GM19324 (cell line): ENCODE results near the gene MAP3K19.
"Not testable (repeated sequence)": the region's sequence is repeated elsewhere in the genome, so short reads cannot be mapped to it uniquely, and the experiment has no call there.

Experiments
- ATAC-seq: cut with Tn5 transposase; IDR thresholded peaks from one replicate; pipeline ENCODE4 v1.9.1; 2021; ENCODE audit warnings: mild to moderate bottlenecking, moderate library complexity; ENCODE audit not compliant: unreplicated experiment, low FRiP score

MAP3K19 gene

DNA sequence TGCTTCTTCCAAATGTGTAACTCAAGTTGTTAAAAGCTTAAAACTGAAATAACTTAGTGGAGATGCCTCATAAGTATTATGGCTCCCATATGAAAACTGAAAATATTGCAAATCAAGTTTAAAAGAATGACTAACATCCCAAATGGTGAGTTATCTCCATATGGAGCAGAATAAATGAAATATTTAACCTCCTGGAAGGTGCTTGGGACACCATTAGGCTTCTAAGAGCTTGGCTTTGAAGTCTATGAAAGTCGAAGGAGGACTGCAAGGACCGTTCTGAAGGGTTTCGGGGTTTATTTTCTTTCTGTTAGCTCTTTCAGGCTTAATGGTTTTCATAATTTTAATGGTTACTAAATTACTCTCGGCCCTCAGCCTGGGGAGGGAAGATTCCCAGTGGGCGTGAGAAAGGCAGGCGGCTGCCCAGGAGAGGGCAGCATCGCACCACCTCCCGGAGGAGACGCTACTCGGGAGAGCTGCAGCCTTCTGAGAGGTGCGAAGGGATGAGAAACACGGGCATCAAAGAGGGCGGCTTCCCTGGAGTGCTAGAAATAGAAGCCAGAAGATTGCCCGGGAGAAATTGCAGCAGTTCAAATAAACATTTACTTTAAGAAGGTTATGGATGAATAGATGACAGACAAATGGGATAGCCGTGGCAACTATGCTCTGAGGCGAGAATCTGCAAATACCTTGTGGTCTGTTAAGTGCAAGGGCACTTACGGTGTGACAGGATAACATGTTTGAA lies 43.1 kb downstream of the MAP3K19 start:
- ATAC-seq, result peak; percentile 82

DNA sequence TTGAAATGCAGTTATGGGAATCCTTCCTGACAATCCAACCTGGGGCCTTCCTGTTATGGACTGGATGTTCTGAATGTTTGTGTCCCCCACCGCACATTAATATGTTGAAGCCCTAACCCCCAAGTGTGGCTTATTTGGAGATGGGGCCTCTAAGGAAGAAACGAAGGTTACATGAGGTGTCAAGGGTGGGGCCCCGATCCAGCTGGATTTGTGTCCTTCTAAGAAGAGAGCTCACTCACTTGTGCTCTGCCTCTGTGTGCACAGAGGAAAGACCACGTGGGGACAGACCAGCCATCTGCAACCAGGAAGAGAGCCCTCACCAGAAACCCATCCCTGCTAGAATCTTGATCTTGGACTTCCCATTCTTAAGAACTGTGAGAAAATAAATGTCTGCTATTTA lies 44.4 kb downstream of the MAP3K19 start:
- ATAC-seq, result no peak

GRCh38 chr2:134999521-134999920 lies 47.7 kb downstream of the MAP3K19 start:
- no peak for ATAC-seq

DNA sequence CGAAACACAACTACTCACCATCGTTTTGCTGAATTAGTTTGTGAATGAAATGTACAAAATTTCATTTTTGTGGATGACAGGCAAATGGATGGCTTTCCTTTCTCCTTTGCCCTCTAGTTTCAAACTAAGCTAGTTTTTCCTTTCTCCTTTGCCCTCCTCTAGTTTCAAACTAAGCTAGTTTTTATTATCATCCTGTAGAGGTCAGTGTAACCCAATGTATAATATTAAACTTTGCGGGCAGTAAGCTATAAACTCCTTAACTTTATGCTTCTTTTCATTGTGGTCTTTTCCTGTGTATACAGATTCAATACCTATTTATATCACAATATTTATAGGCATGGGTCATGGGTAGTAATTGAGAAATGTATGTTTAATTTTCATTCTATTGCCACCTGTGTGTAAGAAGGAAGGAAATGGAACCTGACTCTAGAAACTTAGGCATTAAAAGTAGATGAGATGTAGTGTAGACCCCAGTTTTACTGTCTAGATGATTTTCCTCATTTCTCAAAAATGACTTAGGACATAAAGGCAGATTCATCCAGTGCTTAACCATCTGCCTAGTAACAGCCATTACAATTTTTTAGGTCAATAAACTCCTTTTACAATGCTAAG lies 58.1 kb downstream of the MAP3K19 start:
- ATAC-seq, result no peak

DNA sequence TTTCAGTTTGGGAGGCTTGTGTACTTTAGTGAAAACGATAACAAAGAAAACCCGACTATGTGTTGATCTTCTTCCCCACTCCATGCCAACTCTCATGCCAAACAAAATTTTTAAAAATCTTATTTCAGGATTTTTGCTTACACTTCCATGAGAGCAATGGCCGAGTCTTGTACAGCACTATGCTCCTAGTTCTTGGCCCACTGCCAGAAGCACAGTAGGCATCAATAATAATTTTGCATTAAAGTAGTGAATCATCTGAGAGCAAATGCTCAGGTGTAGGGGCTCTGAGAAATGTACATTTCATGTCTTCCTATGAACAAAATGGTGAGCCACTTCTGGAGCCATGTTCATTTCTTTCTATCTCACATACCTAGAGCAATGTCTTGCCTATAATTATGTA lies 62.2 kb downstream of the MAP3K19 start:
- no peak for ATAC-seq

GRCh38 chr2:134982603-134983002 lies 64.6 kb downstream of the MAP3K19 start:
- no peak for ATAC-seq

- ATAC-seq, result no peak
These were observed 66.6 kb downstream of the MAP3K19 start for GRCh38 chr2:134980639-134981038.

DNA sequence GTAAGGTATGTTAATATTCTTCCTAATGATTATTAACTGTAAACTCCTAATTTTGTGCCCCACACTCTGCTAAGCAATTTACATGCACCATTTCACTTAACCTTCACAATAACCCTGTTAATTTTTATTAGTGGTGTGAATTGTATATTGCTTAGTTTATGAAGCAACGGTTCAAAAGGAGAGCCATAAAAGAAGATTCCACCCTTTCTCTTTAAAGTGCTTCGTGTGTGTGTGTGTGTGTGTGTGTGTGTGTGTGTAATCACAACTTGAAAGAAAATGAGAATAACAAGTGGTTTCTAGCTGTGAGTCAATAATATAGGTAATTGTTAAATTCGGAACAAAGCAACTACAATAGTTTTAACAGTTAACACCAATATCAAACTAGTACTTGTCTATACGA lies 68.0 kb downstream of the MAP3K19 start:
- ATAC-seq, result no peak

DNA sequence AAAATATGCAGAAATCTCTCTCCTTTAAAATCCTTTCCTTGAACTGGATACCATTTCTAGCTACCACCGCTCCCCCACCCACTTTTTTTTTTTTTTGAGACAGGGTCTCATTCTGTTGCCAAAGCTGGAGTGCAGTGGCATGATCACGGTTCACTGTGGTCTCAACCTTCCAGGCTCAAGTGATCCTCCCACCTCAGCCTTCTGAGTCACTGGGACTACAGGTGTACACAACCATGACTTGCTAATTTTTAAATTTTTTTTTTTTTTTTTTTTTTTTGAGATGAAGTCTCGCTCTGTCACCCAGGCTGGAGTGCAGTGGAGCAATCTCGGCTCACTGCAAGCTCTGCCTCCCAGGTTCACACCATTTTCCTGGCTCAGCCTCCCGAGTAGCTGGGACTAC lies 70.1 kb downstream of the MAP3K19 start:
- ATAC-seq, result not testable (repeated sequence)

GRCh38 chr2:134976074-134976702 lies 71.1 kb downstream of the MAP3K19 start:
- ATAC-seq, result no peak

GRCh38 chr2:134975281-134976009 lies 71.8 kb downstream of the MAP3K19 start:
- ATAC-seq, result no peak

DNA sequence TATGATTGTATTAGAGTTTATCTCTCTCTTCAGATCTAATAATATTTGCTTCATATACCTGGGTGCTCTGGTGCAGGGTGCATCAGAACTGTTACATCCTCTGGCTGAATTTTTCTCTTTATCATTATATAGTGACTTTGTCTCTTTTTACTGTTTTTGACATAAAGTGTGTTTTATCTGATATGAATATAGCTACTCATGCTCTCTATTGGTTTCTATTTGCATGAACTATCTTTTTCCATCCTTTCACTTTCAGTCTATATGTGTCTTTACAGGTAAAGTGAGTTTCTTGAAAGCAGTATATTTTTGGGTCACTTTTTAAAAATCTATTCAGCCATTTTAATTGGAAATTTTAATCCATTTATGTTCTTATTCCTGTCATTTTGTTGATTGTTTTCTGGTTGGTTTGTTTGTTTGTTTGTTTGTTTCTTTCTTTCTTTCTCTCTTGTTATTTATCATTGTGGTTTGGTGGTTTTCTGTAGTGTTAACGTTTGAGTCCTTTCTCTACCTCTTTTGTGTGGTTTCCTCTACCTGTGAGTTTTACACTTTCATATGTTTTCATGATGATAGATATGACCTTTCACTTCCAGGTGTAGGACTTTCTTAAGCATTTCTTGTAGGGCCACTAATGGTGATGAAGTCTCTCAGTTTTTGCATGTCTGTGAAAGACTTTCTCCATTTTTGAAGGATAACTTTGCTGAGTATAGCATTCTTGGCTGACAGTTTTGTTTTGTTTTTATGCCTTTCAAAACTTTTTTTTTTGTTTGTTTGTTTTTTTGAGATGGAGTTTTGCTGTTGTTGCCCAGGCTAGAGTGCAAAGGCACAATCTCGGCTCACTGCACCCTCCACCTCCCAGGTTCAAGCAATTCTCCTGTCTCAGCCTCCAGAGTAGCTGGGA lies 73.8 kb downstream of the MAP3K19 start:
- ATAC-seq, result no peak

DNA sequence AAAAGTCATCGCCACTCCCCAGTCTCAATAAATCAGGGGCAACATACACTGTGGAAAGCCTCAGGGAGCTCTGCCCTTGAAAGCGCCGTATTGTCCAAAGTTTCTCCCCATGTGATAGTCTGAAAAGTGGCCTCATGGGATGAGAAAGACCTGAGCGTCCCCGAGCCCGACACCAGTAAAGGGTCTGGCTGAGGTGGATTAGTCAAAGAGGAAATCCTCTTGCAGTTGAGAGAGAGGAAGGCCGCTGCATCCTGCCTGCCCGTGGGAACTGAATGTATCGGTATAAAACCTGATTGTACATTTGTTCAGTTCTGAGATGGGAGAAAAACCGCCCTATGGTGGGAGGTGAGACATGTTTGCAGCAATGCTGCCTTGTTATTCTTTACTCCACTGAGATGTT lies 80.1 kb downstream of the MAP3K19 start:
- ATAC-seq, result not testable (repeated sequence)

- ATAC-seq, result no peak
These were observed 89.8 kb downstream of the MAP3K19 start for GRCh38 chr2:134957477-134957876.

GRCh38 chr2:134955744-134956143 lies 91.5 kb downstream of the MAP3K19 start:
- ATAC-seq, result no peak

DNA sequence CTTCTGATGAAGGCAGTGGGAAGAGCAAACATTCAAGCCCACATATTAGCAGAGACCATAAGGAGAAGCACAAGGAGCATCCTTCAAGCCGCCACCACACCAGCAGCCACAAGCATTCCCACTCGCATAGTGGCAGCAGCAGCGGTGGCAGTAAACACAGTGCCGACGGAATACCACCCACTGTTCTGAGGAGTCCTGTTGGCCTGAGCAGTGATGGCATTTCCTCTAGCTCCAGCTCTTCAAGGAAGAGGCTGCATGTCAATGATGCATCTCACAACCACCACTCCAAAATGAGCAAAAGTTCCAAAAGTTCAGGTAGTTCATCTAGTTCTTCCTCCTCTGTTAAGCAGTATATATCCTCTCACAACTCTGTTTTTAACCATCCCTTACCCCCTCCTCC lies 93.2 kb downstream of the MAP3K19 start:
- ATAC-seq, result no peak

- no peak for ATAC-seq
These were observed 94.6 kb downstream of the MAP3K19 start for GRCh38 chr2:134952608-134953007.

GRCh38 chr2:134950886-134951285 lies 96.4 kb downstream of the MAP3K19 start:
- no peak for ATAC-seq

DNA sequence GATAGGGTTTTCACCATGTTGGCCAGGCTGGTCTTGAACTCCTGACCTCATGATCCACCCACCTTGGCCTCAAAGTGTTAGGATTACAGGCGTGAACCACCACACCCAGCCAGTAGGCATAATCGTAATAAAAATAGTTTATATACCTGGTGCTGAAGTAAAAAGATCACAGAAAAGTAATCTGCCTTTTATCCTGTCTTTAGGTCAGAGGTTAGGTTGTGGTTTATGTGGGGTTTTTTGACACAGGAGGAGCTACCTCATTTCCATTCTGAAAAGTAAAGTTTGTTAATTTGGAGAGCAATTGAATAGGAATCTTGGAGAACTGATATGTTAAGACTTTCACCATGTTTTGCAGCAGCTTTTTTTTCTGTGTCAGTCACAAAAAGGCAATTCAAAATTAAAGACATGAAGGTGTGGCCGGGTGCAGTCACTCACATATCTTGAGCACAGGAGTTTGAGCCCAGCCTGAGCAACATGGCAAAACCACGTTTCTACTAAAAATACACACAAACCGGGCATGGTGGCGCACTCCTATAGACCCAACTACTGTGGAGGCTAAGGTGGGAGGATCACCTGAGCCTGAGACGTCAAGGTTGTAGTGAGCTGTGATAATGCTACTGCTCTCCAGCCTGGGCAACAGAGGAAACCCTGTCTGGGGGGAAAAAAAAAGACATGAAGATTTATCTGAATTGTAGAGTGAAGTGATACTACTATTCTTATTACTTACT lies 97.1 kb downstream of the MAP3K19 start:
- ATAC-seq, result no peak

DNA sequence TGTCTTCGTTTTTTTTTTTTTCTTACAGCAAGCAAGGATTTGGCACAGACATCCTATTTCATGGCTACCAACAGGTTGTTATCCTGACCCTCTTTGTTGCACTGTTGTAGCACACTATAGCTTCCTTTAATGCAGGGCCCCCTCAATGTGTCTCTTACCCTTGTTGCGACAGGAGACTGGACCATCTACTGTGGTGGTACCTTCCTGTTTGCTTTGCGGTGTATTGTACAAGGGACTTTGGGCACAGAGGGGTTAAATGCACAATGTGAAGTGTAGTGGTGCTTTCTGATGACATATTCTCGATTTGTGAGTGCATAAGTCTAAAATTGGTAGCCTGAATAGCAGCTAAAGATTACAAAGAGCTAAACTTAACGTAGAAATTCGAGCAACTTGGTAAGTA lies 101.2 kb downstream of the MAP3K19 start:
- no peak for ATAC-seq
